Bronchial smooth muscle cell (primary cell): ENCODE measurements around the gene FLVCR1. TPM values are rescaled to one million over a fixed set of nuclear protein-coding genes. Genes with fewer than 3 reads are reported as not detected.

Source experiments
- total RNA-seq: library from RNA; depleted of rRNA; stranded (reverse); fragments of >200 nt; gene quantifications from 2 replicates; pipeline ENCODE4 v1.2.1, GENCODE V29; 2014

FLVCR1 gene
- total RNA-seq, result 5.4 and 6.1 TPM in 2 replicates

GRCh38 chr1:212857992-212858460 lies at the start of gene FLVCR1:
Gene FLVCR1, plus strand, starts transcription at chr1:212858275. Its CDS starts 178 bp downstream, at chr1:212858453.

GRCh38 chr1:212847549-212847948 lies 10.5 kb upstream of the FLVCR1 start, which contains the start of gene SPATA45:
Gene SPATA45, minus strand, starts transcription at chr1:212847649. Its CDS starts 11,500 bp downstream, at chr1:212836149.

Other genes with a start within 250 kb of the FLVCR1 start
- 4.4 and 5.2 TPM in 2 replicates for gene ATF3, start 249.5 kb upstream of the FLVCR1 start, total RNA-seq
- 0.26 and 0.47 TPM in 2 replicates for gene BATF3, start 158.4 kb upstream of the FLVCR1 start, total RNA-seq
- gene NSL1, start 66.5 kb upstream of the FLVCR1 start, total RNA-seq, result 20.7 and 22.1 TPM in 2 replicates
- 15.4 and 19.7 TPM in 2 replicates for gene TATDN3, start 66.4 kb upstream of the FLVCR1 start, total RNA-seq
- gene SPATA45, start 10.6 kb upstream of the FLVCR1 start, total RNA-seq, result not detected in 2 replicates
- gene VASH2, start 92.3 kb downstream of the FLVCR1 start, total RNA-seq, result 1.1 and 3.7 TPM in 2 replicates
- 36.0 and 46.3 TPM in 2 replicates for gene ANGEL2, start 157.6 kb downstream of the FLVCR1 start, total RNA-seq
- 22.3 and 35.9 TPM in 2 replicates for gene RPS6KC1, start 193.0 kb downstream of the FLVCR1 start, total RNA-seq